ENCODE measurements around the gene ZZZ3.
A peak's percentile ranks its signal among the peaks of the same experiment; 100 is the strongest.
"Not testable (repeated sequence)": the region's sequence is repeated elsewhere in the genome, so short reads cannot be mapped to it uniquely, and the experiment has no call there.

ZZZ3 gene

DNA sequence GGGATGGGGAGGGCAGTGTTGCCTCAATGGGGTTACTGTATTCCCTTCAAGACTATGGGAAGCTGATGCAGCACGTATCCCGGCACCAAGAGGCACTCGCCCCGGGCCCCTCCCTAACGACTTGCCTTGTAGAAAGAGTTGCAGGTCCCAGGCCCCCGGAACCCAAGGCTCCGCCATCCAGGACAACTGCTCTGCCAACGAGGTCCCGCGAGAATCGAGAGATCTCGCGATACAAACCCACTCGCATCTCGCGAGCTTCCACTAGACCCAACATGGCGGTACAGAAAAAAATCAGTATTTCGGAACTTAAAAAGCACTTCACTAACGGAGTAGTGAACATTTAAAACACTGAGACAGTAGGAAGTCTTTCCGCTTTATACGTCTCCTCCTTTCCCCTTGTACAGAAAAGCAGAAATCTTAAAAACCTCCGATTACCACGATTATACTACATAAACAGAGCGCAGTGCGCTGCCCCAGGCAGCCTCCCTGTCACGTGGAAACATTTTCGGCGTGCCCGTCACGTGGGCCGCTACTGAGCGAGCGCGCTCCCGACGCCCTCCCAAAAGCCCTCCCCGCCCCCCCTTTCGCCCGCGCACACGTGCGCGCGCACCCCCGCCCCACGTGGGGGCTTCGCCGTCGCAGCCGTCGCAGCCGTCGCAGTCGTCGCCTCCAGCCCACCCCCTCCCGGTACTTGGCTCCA is at the start of gene ZZZ3:
ZZZ3 (minus strand) TSS at position 199 of the 700 bp plus-strand sequence. CDS start 49,304 bp downstream, outside the sequence.
- peak; percentile 89 to 93 for DNase-seq

DNA sequence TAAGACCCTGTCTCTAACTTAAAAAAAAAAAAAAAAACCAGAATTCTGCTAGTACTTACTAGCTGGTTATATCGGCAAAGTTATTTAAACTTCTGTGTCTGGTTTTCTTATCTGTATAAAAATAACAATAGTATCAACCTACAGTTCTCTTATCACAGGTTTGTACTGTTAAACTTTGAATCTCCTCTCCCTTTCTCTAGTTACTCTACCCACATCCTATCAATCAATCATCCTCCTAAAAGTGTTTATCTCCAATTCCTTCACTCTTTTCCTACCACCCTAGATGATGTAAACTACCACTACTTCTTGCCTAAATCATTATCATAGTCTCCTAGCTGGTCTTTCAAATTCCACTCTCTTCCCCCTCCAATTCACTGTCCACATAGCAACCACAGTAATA is 49.6 kb upstream of the ZZZ3 start:
- DNase-seq, result no peak

GRCh38 chr1:77725706-77726105 is 43.2 kb upstream of the ZZZ3 start:
- DNase-seq, result no peak

DNA sequence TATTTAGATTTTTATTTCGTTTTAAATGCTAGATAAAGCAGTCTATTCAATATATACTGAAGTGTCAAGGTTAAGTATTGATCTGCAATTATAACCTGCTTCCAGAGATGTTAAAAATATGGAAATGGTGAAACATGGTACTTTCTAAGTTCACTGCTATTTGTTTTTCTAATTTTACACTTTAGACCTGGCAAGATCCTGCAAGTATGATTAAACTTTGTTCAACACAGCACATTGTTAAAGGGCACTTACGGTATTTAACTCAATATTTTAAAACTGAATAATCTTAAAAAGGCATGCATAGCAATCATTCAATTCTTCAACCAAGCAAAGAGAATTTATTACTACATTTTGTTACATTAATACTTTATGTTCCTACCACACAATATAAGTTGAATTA is 35.7 kb upstream of the ZZZ3 start:
- DNase-seq, result no peak

DNA sequence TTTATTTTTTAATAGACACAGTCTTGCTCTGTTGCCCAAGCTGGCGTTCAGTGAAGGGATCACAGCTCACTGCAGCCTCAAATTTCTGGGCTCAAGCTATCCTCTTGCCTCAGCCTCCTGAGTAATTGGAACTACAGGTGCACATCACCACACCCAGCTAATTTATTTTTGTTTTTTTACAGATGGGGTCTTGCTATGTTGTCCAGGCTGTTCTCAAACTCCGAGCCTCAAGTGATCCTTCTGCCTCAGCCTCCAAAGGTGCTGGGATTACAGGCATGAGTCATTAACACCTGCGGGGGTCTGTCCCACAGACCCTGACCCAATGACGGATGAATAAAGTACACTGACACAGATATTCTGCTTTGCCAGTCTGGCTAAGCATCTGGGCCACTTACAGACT is 33.6 kb upstream of the ZZZ3 start:
- DNase-seq, result no peak

- DNase-seq, result no peak
These were observed 27.3 kb upstream of the ZZZ3 start for GRCh38 chr1:77709727-77710126.

GRCh38 chr1:77706321-77706720 is 23.9 kb upstream of the ZZZ3 start:
- DNase-seq, result no peak

GRCh38 chr1:77704736-77705135 is 22.3 kb upstream of the ZZZ3 start:
- no peak for DNase-seq

DNA sequence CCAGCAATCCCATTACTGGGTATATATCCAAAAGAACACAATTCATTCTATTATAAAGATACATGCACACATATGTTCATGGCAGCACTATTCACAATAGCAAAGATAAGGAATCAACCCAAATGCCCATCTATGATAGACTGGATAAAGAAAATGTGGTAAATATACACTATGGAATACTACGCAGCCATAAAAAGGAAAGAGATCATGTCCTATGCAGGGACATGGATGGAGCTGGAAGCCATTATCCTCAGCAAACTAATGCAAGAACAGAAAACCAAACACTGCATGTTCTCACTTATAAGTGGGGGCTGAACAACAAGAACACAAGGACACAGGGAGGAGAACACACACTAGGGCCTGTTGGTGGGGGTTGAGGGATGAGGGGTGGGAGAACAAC is 17.2 kb upstream of the ZZZ3 start:
- DNase-seq, result not testable (repeated sequence)

GRCh38 chr1:77697441-77697840 is 15.0 kb upstream of the ZZZ3 start:
- no peak for DNase-seq

DNA sequence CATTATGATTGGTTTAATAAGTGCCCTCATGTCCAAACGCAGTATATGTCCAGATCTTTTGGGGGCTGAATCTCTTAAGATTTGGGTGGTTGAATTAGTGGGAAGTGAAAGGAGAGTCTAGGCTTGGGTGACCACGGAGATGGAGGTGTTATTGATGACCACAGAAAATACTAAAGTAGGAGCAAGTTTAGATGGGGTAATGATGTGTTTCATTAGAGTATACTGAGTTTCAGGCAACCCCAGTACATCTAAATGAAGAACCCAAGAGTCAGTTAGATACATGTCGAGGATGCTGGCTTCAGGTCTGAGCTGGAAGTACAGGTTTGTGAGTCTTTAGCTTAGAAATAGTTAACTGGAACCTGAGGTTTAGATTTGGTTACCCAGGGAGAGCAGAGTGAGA is 6.5 kb upstream of the ZZZ3 start:
- no peak for DNase-seq

- DNase-seq, result peak in 1 of 2 donors; percentile 21
These were observed 5.1 kb upstream of the ZZZ3 start for GRCh38 chr1:77687519-77687906.

DNA sequence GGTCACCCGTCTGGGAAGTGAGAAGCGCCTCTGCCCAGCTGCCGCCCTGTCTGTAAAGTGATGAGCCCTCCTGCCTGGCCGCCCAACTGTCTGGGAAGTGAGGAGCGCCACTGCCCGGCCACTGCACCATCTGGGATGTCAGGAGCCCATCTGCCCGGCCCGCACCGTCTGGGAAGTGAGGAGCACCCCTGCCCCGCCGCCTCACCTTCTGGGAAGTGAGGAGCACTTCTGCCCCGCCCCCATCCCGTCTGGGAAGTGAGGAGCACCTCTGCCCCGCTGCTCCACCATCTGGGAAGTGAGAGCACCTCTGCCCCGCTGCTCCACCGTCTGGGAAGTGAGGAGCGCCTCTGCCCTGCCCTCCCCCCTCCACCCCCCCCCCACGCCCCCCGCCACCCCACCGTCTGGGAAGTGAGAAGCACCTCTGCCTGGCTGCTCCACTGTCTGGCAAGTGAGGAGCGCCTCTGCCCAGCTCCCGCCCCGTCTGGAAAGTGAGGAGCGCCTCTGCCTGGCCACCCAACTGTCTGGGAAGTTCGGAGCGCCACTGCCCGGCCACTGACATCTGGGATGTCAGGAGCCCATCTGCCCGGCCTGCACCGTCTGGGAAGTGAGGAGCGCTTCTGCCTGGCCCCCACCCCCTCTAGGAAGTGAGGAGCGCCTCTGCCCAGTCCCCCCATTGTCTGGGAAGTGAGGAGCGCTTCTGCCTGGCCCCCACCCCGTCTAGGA is 4.5 kb upstream of the ZZZ3 start:
- no peak for DNase-seq

- peak; percentile 92 for DNase-seq
These were observed 996 bp upstream of the ZZZ3 start for GRCh38 chr1:77683160-77684148.

- DNase-seq, result no peak
These were observed 2.3 kb downstream of the ZZZ3 start for GRCh38 chr1:77680173-77680572.

GRCh38 chr1:77678660-77679610 is 3.5 kb downstream of the ZZZ3 start:
- no peak for DNase-seq

GRCh38 chr1:77674807-77675206 is 7.7 kb downstream of the ZZZ3 start:
- DNase-seq, result not testable (repeated sequence)

- DNase-seq, result no peak
These were observed 8.6 kb downstream of the ZZZ3 start for GRCh38 chr1:77673716-77674355.

GRCh38 chr1:77673030-77673429 is 9.4 kb downstream of the ZZZ3 start:
- no peak for DNase-seq

- no peak for DNase-seq
These were observed 10.1 kb downstream of the ZZZ3 start for GRCh38 chr1:77672374-77672773.

DNA sequence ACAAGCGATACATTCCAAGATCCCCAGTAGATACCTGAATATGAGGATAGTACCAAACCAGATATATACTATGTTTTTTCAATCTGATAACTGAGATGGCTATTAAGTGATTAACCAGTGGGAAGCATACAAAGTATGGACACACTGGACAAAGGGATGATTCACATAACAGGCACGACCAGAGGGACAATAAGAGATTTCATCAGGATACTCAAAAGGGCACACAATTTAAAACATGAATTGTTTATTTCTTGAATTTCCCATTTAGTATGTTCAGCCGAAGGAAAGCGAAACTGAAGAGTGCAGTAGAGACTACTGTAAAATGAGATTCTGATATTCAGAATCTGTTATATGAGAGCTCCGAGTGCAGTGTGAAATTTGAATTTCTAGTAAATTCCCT is 10.6 kb downstream of the ZZZ3 start:
- no peak for DNase-seq

- no peak for DNase-seq
These were observed 12.1 kb downstream of the ZZZ3 start for GRCh38 chr1:77670330-77670729.
